ENCODE results near the gene STMN3.

The STMN3 gene

GRCh38 chr20:63697868-63698545 is 44.8 kb upstream of the STMN3 start:
- POLR2A ChIA-PET, result interaction anchor here (0.6 to 2.3 kb wide), 7 partner anchors 8 to 167 kb away, joined by 3 to 9 read pairs (median 4); partner anchors contain the start of genes ARFRP1, RTEL1, TPD52L2 and ZGPAT
- no peak overlapping the region for H3K27ac ChIP-seq (ENCODE audit: extremely low read depth, low read depth, low read length)

DNA sequence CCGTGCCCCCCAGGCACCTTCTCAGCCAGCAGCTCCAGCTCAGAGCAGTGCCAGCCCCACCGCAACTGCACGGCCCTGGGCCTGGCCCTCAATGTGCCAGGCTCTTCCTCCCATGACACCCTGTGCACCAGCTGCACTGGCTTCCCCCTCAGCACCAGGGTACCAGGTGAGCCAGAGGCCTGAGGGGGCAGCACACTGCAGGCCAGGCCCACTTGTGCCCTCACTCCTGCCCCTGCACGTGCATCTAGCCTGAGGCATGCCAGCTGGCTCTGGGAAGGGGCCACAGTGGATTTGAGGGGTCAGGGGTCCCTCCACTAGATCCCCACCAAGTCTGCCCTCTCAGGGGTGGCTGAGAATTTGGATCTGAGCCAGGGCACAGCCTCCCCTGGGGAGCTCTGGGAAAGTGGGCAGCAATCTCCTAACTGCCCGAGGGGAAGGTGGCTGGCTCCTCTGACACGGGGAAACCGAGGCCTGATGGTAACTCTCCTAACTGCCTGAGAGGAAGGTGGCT is 44.2 kb upstream of the STMN3 start:
- ChIA-PET CTCF (no interaction called here), POLR2A (interaction anchor here (0.6 to 2.3 kb wide), 5 partner anchors 9 to 255 kb away, joined by 3 to 9 read pairs (median 5); partner anchors contain the start of genes ARFRP1, RTEL1 and ZGPAT)
- Histone ChIP-seq H3K4me1 (ENCODE audit: control insufficient read depth, insufficient read depth, low read length) (no peaks in the 10 kb centered on the region), H3K4me3 (ENCODE audit: low read depth, low read length) (no peak overlapping the region), H3K36me3 (ENCODE audit: control insufficient read depth in 2 of 2, insufficient read depth in 1 of 2, low read length in 2 of 2) (peaks cover 0 to 23% of the 10 kb centered on the region in 2 experiments; a peak in 1 of 3 replicates), H3K27ac (ENCODE audit: extremely low read depth, low read depth, low read length) (no peak overlapping the region), H3K9me3 (ENCODE audit: control insufficient read depth, insufficient read depth, low read depth, low read length) (no peaks in the 10 kb centered on the region)
- TF ChIP-seq ZNF473 (tag by site-specific recombination; IDR thresholded peaks at IDR 0.05) (no peak), OSR2 (tag by site-specific recombination; IDR thresholded peaks at IDR 0.05) (no peak), ZNF610 (tag by site-specific recombination; IDR thresholded peaks at IDR 0.05; ENCODE audit: borderline replicate concordance) (no peak), ZNF654 (tag by site-specific recombination; IDR thresholded peaks at IDR 0.05; ENCODE audit: low read depth) (no peak), ZNF664 (tag by site-specific recombination; IDR thresholded peaks at IDR 0.05) (no peak), ZNF624 (tag by site-specific recombination; IDR thresholded peaks at IDR 0.05) (no peak), ZNF311 (tag by site-specific recombination; IDR thresholded peaks at IDR 0.05; ENCODE audit: borderline replicate concordance) (no peak), HIC1 (tag by site-specific recombination; IDR thresholded peaks at IDR 0.05) (peak; percentile 50; the same call in 1 of the 2 replicates), GLIS2 (tag by site-specific recombination; IDR thresholded peaks at IDR 0.05) (0 out of 2 replicates have a peak, but pooled peaks have one; percentile 6), GLIS1 (tag by site-specific recombination; IDR thresholded peaks at IDR 0.05) (peak; percentile 37; the same call in 1 of the 2 replicates), ZNF670 (tag by site-specific recombination; IDR thresholded peaks at IDR 0.05; ENCODE audit: low read depth) (no peak), REPIN1 (tag by site-specific recombination; IDR thresholded peaks at IDR 0.05; ENCODE audit: low read depth) (no peak), ZFHX2 (tag by site-specific recombination; conservative IDR thresholded peaks at IDR 0.05) (no peak), ZBTB7A (tag by site-specific recombination; IDR thresholded peaks at IDR 0.05; ENCODE audit: low read depth) (no peak), ZSCAN23 (tag by site-specific recombination; IDR thresholded peaks at IDR 0.05) (no peak), ZNF747 (tag by site-specific recombination; IDR thresholded peaks at IDR 0.05) (no peak)
- TF ChIP-seq, protein P1, sequence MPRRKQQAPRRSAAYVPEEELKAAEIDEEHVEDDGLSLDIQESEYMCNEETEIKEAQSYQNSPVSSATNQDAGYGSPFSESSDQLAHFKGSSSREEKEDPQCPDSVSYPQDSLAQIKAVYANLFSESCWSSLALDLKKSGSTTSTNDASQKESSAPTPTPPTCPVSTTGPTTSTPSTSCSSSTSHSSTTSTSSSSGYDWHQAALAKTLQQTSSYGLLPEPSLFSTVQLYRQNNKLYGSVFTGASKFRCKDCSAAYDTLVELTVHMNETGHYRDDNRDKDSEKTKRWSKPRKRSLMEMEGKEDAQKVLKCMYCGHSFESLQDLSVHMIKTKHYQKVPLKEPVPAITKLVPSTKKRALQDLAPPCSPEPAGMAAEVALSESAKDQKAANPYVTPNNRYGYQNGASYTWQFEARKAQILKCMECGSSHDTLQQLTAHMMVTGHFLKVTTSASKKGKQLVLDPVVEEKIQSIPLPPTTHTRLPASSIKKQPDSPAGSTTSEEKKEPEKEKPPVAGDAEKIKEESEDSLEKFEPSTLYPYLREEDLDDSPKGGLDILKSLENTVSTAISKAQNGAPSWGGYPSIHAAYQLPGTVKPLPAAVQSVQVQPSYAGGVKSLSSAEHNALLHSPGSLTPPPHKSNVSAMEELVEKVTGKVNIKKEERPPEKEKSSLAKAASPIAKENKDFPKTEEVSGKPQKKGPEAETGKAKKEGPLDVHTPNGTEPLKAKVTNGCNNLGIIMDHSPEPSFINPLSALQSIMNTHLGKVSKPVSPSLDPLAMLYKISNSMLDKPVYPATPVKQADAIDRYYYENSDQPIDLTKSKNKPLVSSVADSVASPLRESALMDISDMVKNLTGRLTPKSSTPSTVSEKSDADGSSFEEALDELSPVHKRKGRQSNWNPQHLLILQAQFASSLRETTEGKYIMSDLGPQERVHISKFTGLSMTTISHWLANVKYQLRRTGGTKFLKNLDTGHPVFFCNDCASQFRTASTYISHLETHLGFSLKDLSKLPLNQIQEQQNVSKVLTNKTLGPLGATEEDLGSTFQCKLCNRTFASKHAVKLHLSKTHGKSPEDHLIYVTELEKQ (tag by site-specific recombination; IDR thresholded peaks at IDR 0.05; ENCODE audit: borderline replicate concordance), result no peak

More at GRCh38 chr20:63697868-63698545, 44.8 kb upstream of the STMN3 start:
- Histone ChIP-seq H3K4me1 (ENCODE audit: control insufficient read depth, insufficient read depth, low read length) (no peaks in the 10 kb centered on the region), H3K9me3 (ENCODE audit: control insufficient read depth, insufficient read depth, low read depth, low read length) (no peaks in the 10 kb centered on the region), H3K4me3 (ENCODE audit: low read depth, low read length) (no peak overlapping the region), H3K36me3 (ENCODE audit: control insufficient read depth in 2 of 2, insufficient read depth in 1 of 2, low read length in 2 of 2) (peaks cover 0 to 26% of the 10 kb centered on the region in 2 experiments; a peak in 1 of 3 replicates)
- TF ChIP-seq ZNF423 (tag by site-specific recombination; IDR thresholded peaks at IDR 0.05) (no peak), ZFP37 (tag by site-specific recombination; IDR thresholded peaks at IDR 0.05) (no peak), ZNF239 (tag by site-specific recombination; IDR thresholded peaks at IDR 0.05) (no peak), BCL11B (tag by site-specific recombination; IDR thresholded peaks at IDR 0.05; ENCODE audit: low read depth) (no peak), ZNF140 (tag by site-specific recombination; IDR thresholded peaks at IDR 0.05) (no peak), ZNF610 (tag by site-specific recombination; IDR thresholded peaks at IDR 0.05; ENCODE audit: borderline replicate concordance) (no peak)
- CTCF ChIA-PET, result interaction anchor here (0.5 to 1.2 kb wide), 2 partner anchors 52 to 422 kb away, joined by 3 to 4 read pairs; no protein-coding TSS in a partner anchor

Data from HEK293 (cell line).